CD4-positive, alpha-beta T cell (primary cell): ENCODE data around the gene CDH13. TPM values are rescaled to one million over a fixed set of nuclear protein-coding genes. Genes with fewer than 3 reads are reported as not detected.

Experiments used
- ATAC-seq: fragments of 200-7000 bp; cut with Tn5 transposase; one replicate; pipeline ENCODE4 v1.10.0; 2022; ENCODE audit warnings: mild to moderate bottlenecking; ENCODE audit not compliant: poor library complexity
- CTCF ChIA-PET: fragments of 350-600 bp; sonication (Branson Sonifier 250); formaldehyde crosslinking; loops from one replicate; lab custom pipeline; 2021; ENCODE audit warnings: antibody characterized with exemption, inconsistent platforms; lab: Charles Lee
- POLR2A ChIA-PET: fragments of 350-600 bp; sonication (Branson Sonifier 250); formaldehyde crosslinking; loops from one replicate; lab custom pipeline; 2021; ENCODE audit warnings: antibody characterized with exemption, inconsistent platforms; lab: Charles Lee
- DNase-seq, 14 experiments: peaks; one replicate each; pipeline ENCODE4 v3.0.0-alpha.2; 2013 to 2020; ENCODE audit warnings: mixed read lengths in 2 of 14
- H3K27ac ChIP-seq, 2 donors: one replicate each; pipeline versions ENCODE4 v1.5.1 to v1.7.0; 2013; ENCODE audit warnings: low read length in 2 of 2, low read depth in 1 of 2, mild to moderate bottlenecking in 1 of 2
- H3K27me3 ChIP-seq, 2 experiments: 1 replicate in 1 of 2; 2 replicates in 1 of 2; pipeline versions ENCODE4 v1.6.1 to v1.7.0; 2013; ENCODE audit warnings: low read length in 2 of 2, control low read depth in 1 of 2, mild to moderate bottlenecking in 1 of 2, moderate library complexity in 1 of 2; ENCODE audit not compliant: insufficient read depth in 2 of 2, control insufficient read depth in 1 of 2
- H3K36me3 ChIP-seq: one replicate; pipeline ENCODE4 v1.6.1; 2013; ENCODE audit warnings: low read length, control low read depth; ENCODE audit not compliant: insufficient read depth
- H3K4me1 ChIP-seq: one replicate; pipeline ENCODE4 v1.6.1; 2013; ENCODE audit warnings: low read length, control low read depth; ENCODE audit not compliant: insufficient read depth
- H3K4me3 ChIP-seq: one replicate; pipeline ENCODE4 v1.5.1; 2013; ENCODE audit warnings: mild to moderate bottlenecking, low read length, moderate library complexity
- H3K9me3 ChIP-seq, 2 experiments: 1 replicate in 1 of 2; 2 replicates in 1 of 2; pipeline versions ENCODE4 v1.6.1 to v1.7.0; 2013; ENCODE audit warnings: low read length in 2 of 2, mild to moderate bottlenecking in 2 of 2, control low read depth in 1 of 2, moderate library complexity in 1 of 2; ENCODE audit not compliant: control insufficient read depth in 1 of 2, insufficient read depth in 1 of 2
- H3K27ac Mint-ChIP-seq: one replicate; pipeline ENCODE4 v1.8.0; 2020; ENCODE audit warnings: mixed read lengths
- H3K27me3 Mint-ChIP-seq: one replicate; pipeline ENCODE4 v1.8.0; 2021; ENCODE audit warnings: mixed read lengths
- H3K36me3 Mint-ChIP-seq: one replicate; pipeline ENCODE4 v1.8.0; 2021; ENCODE audit warnings: low read depth, mixed read lengths
- H3K4me1 Mint-ChIP-seq: one replicate; pipeline ENCODE4 v1.8.0; 2021; ENCODE audit warnings: low read depth, mixed read lengths
- H3K4me3 Mint-ChIP-seq: one replicate; pipeline ENCODE4 v1.8.0; 2020; ENCODE audit warnings: mild to moderate bottlenecking, mixed read lengths
- H3K9me3 Mint-ChIP-seq: one replicate; pipeline ENCODE4 v1.8.0; 2020; ENCODE audit warnings: mixed read lengths
- CTCF ChIP-seq: fragments of 200-600 bp; IDR thresholded peaks from one replicate; pipeline ENCODE4 v1.8.0; 2022; ENCODE audit warnings: antibody characterized with exemption, mild to moderate bottlenecking
- intact Hi-C, 2 experiments: fragments of 100-400 bp; cut with DNase I in 1 of 2; cut with micrococcal nuclease in 1 of 2; formaldehyde crosslinking; loops; one replicate each; pipeline versions ENCODE4 v1.15.1 to v1.9.0; 2023 to 2025; cut with DNase I, micrococcal nuclease
- total RNA-seq, 174 experiments: library from RNA in 2 of 174; stranded (reverse) in 2 of 174; gene quantifications; one replicate each; pipeline ENCODE4 v1.2.3 and lab custom pipeline; 2021 to 2026

CDH13 gene
- total RNA-seq, 2 experiments from 2014 or later, result not detected

GRCh38 chr16:83510906-83511305 is 884.1 kb downstream of the CDH13 start:
- intact Hi-C loops, result no loop called here
- Histone ChIP-seq H3K27ac (no peak overlapping the region), H3K4me3 (no peak overlapping the region), H3K27me3 (peaks cover 2 to 3% of the 10 kb centered on the region in 2 experiments), H3K9me3 (peaks cover 0 to 13% of the 10 kb centered on the region in 2 experiments), H3K4me1 (no peaks in the 10 kb centered on the region), H3K36me3 (no peaks in the 10 kb centered on the region)
- H3K27me3 Mint-ChIP-seq, result no peaks in the 10 kb centered on the region
- POLR2A ChIA-PET, result no interaction called here
- no peaks in the 10 kb centered on the region for H3K36me3 Mint-ChIP-seq
- ATAC-seq (no peak), DNase-seq (no peak)
- no peak overlapping the region for H3K4me3 Mint-ChIP-seq
- CTCF ChIA-PET, result no interaction called here
- H3K27ac Mint-ChIP-seq, result no peak overlapping the region
- TF ChIP-seq CTCF, result no peak
- H3K9me3 Mint-ChIP-seq, result peaks cover 5% of the 10 kb centered on the region
- no peaks in the 10 kb centered on the region for H3K4me1 Mint-ChIP-seq

DNA sequence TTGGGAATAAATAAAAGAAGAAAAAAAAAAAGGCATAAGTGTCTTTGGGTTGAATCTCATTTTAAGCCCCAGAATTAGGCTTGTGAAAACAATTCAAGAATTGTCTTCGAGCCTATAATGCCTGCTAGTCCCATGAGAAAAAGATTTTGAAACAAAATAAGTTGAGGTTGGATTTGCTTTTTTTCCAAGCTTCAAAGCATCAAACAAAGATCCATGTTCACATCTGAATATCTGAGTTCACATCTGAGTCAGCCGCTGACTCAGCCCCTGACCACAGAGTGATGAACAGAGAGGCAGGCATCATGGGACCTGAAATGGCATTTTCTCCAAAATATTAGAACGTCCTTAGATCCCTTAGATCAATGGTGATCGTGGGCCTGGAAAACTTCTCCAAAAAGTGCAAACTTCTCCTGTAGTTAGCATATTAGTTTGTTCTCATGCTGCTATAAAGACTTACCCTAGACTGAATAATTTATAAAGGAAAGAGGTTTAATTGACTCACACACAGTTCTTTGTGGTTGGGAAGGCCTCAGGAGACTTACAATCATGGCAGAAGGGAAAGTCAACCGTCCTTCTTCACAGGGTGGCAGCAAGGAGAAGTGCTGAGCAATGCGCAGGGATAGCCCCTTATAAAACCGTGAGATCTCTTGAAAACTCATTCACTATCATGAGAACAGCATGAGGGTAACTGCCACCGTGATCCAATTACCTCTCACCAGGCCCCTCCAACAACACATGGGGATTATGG is 886.4 kb downstream of the CDH13 start:
- no peak overlapping the region for H3K4me3 ChIP-seq
- no peaks in the 10 kb centered on the region for H3K27me3 ChIP-seq
- no peaks in the 10 kb centered on the region for H3K4me1 Mint-ChIP-seq
- CTCF ChIA-PET, result interaction anchor here (0.7 kb wide), 1 partner anchor 9 kb away, joined by 4 read pairs; no protein-coding TSS in a partner anchor
- intact Hi-C loops, result no loop called here
- H3K27me3 Mint-ChIP-seq, result no peaks in the 10 kb centered on the region
- H3K9me3 Mint-ChIP-seq, result peaks cover 7% of the 10 kb centered on the region
- TF ChIP-seq CTCF, result no peak
- no peak overlapping the region for H3K4me3 Mint-ChIP-seq
- POLR2A ChIA-PET, result no interaction called here
- no peak overlapping the region for H3K27ac Mint-ChIP-seq
- H3K4me1 ChIP-seq, result no peaks in the 10 kb centered on the region
- no peak for DNase-seq
- H3K9me3 ChIP-seq, result peaks cover 6 to 17% of the 10 kb centered on the region in 2 experiments
- no peak for ATAC-seq
- no peaks in the 10 kb centered on the region for H3K36me3 Mint-ChIP-seq
- no peak overlapping the region for H3K27ac ChIP-seq
- H3K36me3 ChIP-seq, result no peaks in the 10 kb centered on the region

DNA sequence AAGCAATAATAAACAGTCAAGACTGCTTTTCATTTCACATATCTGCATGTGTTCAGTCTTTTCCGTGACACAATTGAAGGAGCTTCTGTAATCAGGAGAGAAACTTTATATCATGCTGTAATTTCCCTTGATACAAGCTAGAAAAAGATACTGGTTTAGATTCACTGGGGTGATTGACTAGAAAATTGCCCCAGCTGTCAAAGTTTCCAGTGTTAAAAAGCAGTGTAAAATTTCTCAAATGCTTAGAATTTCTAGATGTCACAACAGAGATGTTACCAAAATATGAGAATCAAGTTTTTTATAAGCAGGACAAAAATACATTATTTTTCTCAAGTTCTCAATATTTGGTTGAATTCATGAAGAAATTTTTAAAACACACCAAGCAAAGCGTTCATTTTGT is 888.6 kb downstream of the CDH13 start:
- no peaks in the 10 kb centered on the region for H3K36me3 Mint-ChIP-seq
- no peaks in the 10 kb centered on the region for H3K27me3 Mint-ChIP-seq
- ATAC-seq (no peak), DNase-seq (no peak)
- intact Hi-C loops, result no loop called here
- ChIA-PET POLR2A (no interaction called here), CTCF (no interaction called here)
- no peak overlapping the region for H3K4me3 Mint-ChIP-seq
- Histone ChIP-seq H3K4me3 (no peak overlapping the region), H3K9me3 (peaks cover 6 to 21% of the 10 kb centered on the region in 2 experiments), H3K27ac (no peak overlapping the region), H3K36me3 (no peaks in the 10 kb centered on the region), H3K4me1 (no peaks in the 10 kb centered on the region), H3K27me3 (no peaks in the 10 kb centered on the region)
- no peak for TF ChIP-seq CTCF
- no peaks in the 10 kb centered on the region for H3K4me1 Mint-ChIP-seq
- H3K27ac Mint-ChIP-seq, result no peak overlapping the region
- H3K9me3 Mint-ChIP-seq, result peaks cover 7% of the 10 kb centered on the region
